ENCODE data around the gene MTMR6. TPM values are rescaled to one million over a fixed set of nuclear protein-coding genes. Genes with fewer than 3 reads are reported as not detected.

Gene MTMR6
- polyA plus RNA-seq, 2 donors = 2.4 to 4.5 TPM

DNA sequence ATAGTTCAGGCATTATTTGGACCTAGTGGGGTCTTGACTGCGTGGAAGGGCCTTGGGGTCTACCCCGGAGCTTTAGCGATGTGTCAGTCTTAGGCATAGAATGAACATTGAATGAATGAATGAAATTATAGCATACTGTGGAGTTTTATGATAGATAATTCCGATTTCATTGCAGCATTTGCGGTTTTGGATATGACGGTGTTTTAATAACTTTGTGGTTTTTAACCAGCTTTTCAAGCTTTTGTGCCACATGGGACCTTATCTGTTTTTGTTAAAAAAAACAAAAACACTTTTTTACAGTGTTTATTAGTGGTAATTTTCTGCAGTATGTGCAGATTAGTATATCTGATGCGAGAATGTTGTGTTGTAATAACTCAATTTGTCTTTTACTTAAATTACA lies 14.8 kb upstream of the MTMR6 start:
- no peaks in the 10 kb centered on the region for H3K4me1 ChIP-seq (ENCODE audit: control insufficient read depth in 2 of 2, insufficient read depth in 2 of 2, low read length in 1 of 2)
- 3 to 5% methylated on average over 7 of the region's 7 CpGs for WGBS, 2 donors

DNA sequence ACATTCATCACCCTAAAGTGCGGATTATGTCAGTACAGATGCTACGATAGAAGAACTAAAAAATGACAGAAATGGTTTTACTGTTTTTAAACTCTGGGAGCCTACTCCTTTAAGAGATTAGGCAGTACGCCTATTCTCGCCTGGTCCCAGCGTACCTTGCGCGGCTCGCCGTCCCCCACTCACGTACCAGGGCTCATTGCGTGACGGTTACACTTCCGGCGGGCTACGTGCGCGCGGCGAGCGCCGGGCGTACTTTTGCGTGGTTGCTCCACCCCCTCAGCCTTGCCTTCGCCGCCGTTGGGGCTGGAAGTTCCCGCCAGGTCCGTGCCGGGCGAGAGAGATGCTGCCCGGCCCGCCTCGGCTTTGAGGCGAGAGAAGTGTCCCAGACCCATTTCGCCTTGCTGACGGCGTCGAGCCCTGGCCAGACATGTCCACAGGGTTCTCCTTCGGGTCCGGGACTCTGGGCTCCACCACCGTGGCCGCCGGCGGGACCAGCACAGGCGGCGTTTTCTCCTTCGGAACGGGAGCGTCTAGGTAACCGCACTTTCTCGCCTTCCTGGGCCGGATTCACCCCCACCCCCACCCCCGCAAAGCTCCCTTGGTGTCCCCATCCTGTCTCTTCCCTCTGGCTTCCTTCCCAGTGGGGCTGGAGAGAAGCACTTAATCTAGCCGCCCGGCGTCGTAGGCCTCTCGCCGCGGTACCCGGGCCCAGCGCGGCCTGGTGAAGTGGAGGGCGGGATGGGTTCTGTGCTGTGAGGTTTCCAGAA lies 14.2 kb upstream of the MTMR6 start, which contains the start of gene NUP58:
NUP58 (plus strand) TSS at position 279 of the 767 bp plus-strand sequence; CDS start at position 428, 149 bp downstream.
- Histone ChIP-seq H3K27ac (ENCODE audit: low read depth in 2 of 2, low read length in 1 of 2) (peak within 1 kb of the TSS; percentile 84 to 98), H3K9me3 (ENCODE audit: control insufficient read depth in 2 of 2, insufficient read depth in 1 of 2, low read depth in 1 of 2, low read length in 1 of 2) (no peaks in the 10 kb centered on the region), H3K27me3 (ENCODE audit: control insufficient read depth in 1 of 2, insufficient read depth in 2 of 2, low read length in 2 of 2) (no peaks in the 10 kb centered on the region), H3K4me3 (ENCODE audit: low read depth in 1 of 2, low read length in 2 of 2) (peak within 1 kb of the TSS; percentile 71 to 75), H3K4me1 (ENCODE audit: control insufficient read depth in 2 of 2, insufficient read depth in 2 of 2, low read length in 1 of 2) (no peaks in the 10 kb centered on the region), H3K36me3 (ENCODE audit: control insufficient read depth in 2 of 2, insufficient read depth in 2 of 2, low read length in 1 of 2) (no peaks in the 10 kb centered on the region)
- WGBS, 2 donors = 0% methylated on average over 61 to 64 of the region's 64 CpGs

More for the DNA sequence above, 14.8 kb upstream of the MTMR6 start:
- Histone ChIP-seq H3K27me3 (ENCODE audit: control insufficient read depth in 1 of 2, insufficient read depth in 2 of 2, low read length in 2 of 2) (no peaks in the 10 kb centered on the region), H3K4me3 (ENCODE audit: low read depth in 1 of 2, low read length in 2 of 2) (peak overlapping the region; percentile 71 to 75), H3K27ac (ENCODE audit: low read depth in 2 of 2, low read length in 1 of 2) (peak overlapping the region; percentile 84 to 98), H3K9me3 (ENCODE audit: control insufficient read depth in 2 of 2, insufficient read depth in 1 of 2, low read depth in 1 of 2, low read length in 1 of 2) (no peaks in the 10 kb centered on the region), H3K36me3 (ENCODE audit: control insufficient read depth in 2 of 2, insufficient read depth in 2 of 2, low read length in 1 of 2) (no peaks in the 10 kb centered on the region)

DNA sequence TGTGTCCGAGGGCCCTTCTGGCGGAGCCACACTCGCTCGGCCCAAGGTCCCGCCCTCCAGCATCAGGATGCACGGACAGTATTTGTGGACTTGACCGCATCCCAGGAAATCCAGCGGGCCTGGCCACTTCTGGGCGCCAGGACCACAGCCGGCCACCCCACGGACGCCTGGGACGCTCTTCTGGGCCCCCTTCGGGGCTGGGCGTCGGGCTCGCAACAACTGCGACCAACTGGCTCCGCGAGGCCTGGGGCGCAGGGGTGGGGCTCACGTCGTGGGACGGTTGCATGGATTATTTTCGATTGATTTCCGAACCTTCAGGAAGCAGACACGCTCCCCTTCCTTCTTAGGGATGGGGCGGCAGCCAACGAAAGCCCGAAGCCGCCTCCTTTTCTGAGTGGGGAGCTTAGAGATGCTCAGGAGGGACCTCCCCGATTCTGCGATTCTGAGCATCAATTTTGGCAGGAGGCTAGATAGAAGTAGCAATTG lies 13.6 kb upstream of the MTMR6 start:
- WGBS, 2 donors = 20 to 25% methylated on average over 33 of the region's 33 CpGs
- no peaks in the 10 kb centered on the region for H3K27me3 ChIP-seq (ENCODE audit: control insufficient read depth in 1 of 2, insufficient read depth in 2 of 2, low read length in 2 of 2)
- H3K4me1 ChIP-seq (ENCODE audit: control insufficient read depth in 2 of 2, insufficient read depth in 2 of 2, low read length in 1 of 2) = no peaks in the 10 kb centered on the region
- no peaks in the 10 kb centered on the region for H3K36me3 ChIP-seq (ENCODE audit: control insufficient read depth in 2 of 2, insufficient read depth in 2 of 2, low read length in 1 of 2)
- peak overlapping the region; percentile 69 to 84 for H3K27ac ChIP-seq (ENCODE audit: low read depth in 2 of 2, low read length in 1 of 2)
- H3K9me3 ChIP-seq (ENCODE audit: control insufficient read depth in 2 of 2, insufficient read depth in 1 of 2, low read depth in 1 of 2, low read length in 1 of 2) = no peaks in the 10 kb centered on the region
- H3K4me3 ChIP-seq (ENCODE audit: low read depth in 1 of 2, low read length in 2 of 2) = peak overlapping the region; percentile 71 to 75

DNA sequence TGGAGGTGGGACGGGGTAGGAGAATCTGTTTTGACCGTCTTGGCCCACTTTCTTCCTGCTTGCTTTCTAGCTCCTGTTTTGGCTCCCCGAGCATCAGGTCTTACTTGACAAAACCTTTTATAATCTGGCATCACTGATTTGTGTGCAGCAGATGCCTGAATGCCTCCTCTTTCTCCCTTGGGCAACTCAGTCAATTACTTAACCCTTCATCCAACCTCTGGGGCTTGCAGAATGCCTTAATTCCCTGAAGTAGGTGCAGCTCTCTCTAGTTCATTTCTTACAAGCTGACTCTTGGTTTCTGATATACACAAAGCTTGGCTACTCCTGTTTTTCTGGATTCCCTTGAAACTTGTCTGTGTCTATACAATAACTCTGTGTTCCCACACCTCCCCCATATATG lies 8.4 kb upstream of the MTMR6 start:
- no peaks in the 10 kb centered on the region for H3K36me3 ChIP-seq (ENCODE audit: control insufficient read depth in 2 of 2, insufficient read depth in 2 of 2, low read length in 1 of 2)
- no peaks in the 10 kb centered on the region for H3K27me3 ChIP-seq (ENCODE audit: control insufficient read depth in 1 of 2, insufficient read depth in 2 of 2, low read length in 2 of 2)
- no peaks in the 10 kb centered on the region for H3K4me1 ChIP-seq (ENCODE audit: control insufficient read depth in 2 of 2, insufficient read depth in 2 of 2, low read length in 1 of 2)
- H3K9me3 ChIP-seq (ENCODE audit: control insufficient read depth in 2 of 2, insufficient read depth in 1 of 2, low read depth in 1 of 2, low read length in 1 of 2) = no peaks in the 10 kb centered on the region
- no peak overlapping the region for H3K27ac ChIP-seq (ENCODE audit: low read depth in 2 of 2, low read length in 1 of 2)
- no peak overlapping the region for H3K4me3 ChIP-seq (ENCODE audit: low read depth in 1 of 2, low read length in 2 of 2)
- WGBS, 2 donors = 68 to 72% methylated on average over 3 of the region's 3 CpGs

DNA sequence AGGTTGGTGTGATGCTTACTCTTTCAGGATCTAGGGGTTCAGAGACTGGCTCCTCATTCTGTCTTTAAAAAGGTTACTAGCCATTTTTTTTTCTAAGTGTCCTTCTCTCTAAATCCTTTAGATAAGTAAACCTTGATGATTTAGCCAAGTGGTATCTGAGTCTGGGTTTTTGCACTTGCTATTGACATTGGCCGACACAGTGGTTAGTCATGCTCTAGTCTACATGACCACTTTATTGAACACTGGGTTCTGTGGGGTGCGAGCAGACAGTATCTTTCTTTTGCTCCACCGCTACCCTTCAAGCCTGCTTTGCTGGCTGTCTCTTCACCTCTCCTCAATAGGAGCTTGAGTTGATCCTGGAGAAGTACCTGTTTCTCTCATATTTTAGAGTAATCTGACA lies 7.9 kb upstream of the MTMR6 start:
- WGBS, 2 donors = 89 to 93% methylated on average over 3 of the region's 3 CpGs
- Histone ChIP-seq H3K36me3 (ENCODE audit: control insufficient read depth in 2 of 2, insufficient read depth in 2 of 2, low read length in 1 of 2) (no peaks in the 10 kb centered on the region), H3K4me3 (ENCODE audit: low read depth in 1 of 2, low read length in 2 of 2) (no peak overlapping the region), H3K27ac (ENCODE audit: low read depth in 2 of 2, low read length in 1 of 2) (no peak overlapping the region), H3K9me3 (ENCODE audit: control insufficient read depth in 2 of 2, insufficient read depth in 1 of 2, low read depth in 1 of 2, low read length in 1 of 2) (no peaks in the 10 kb centered on the region), H3K4me1 (ENCODE audit: control insufficient read depth in 2 of 2, insufficient read depth in 2 of 2, low read length in 1 of 2) (no peaks in the 10 kb centered on the region), H3K27me3 (ENCODE audit: control insufficient read depth in 1 of 2, insufficient read depth in 2 of 2, low read length in 2 of 2) (no peaks in the 10 kb centered on the region)

DNA sequence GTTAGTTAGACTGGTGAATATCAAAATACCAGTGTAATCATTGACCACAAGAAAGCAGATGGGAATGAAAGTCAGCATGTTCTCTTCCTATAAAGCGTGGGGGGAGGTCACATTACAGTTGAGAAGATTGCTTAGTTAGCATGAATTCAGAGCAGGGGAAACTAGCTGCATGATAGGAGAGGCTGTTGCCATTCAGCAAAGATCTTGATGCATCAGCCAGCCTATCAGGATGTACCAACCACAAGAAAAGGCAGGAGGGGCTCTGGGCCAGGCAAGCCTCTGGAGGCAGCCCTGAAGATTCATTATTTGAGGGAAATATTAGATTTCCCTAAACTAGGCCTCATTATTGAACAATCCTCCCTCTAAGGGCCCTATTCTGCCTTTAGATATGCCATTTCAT lies 5.0 kb upstream of the MTMR6 start:
- no peaks in the 10 kb centered on the region for H3K36me3 ChIP-seq (ENCODE audit: control insufficient read depth in 2 of 2, insufficient read depth in 2 of 2, low read length in 1 of 2)

DNA sequence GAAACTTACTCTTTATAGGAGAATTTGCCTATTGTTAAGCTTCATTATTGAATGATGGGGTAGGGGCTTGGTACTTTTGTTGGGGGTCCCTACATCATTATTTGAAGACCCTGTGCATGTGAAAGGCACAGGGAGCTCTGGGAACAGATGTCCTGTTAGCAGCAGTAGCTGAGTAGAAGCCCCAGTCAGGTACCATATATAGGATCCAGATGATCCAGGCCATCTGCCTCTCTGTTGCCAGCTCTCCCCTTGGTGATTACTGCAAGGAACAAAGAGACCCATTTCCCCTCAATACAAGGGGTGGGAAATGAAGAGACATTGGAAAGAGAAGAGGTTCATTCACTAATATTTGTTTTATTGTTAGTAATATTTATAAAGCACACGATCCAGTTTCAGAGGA lies 4.4 kb upstream of the MTMR6 start:
- Histone ChIP-seq H3K4me3 (ENCODE audit: low read depth in 1 of 2, low read length in 2 of 2) (no peak overlapping the region), H3K27ac (ENCODE audit: low read depth in 2 of 2, low read length in 1 of 2) (no peak overlapping the region), H3K36me3 (ENCODE audit: control insufficient read depth in 2 of 2, insufficient read depth in 2 of 2, low read length in 1 of 2) (no peaks in the 10 kb centered on the region), H3K4me1 (ENCODE audit: control insufficient read depth in 2 of 2, insufficient read depth in 2 of 2, low read length in 1 of 2) (no peaks in the 10 kb centered on the region), H3K27me3 (ENCODE audit: control insufficient read depth in 1 of 2, insufficient read depth in 2 of 2, low read length in 2 of 2) (no peaks in the 10 kb centered on the region), H3K9me3 (ENCODE audit: control insufficient read depth in 2 of 2, insufficient read depth in 1 of 2, low read depth in 1 of 2, low read length in 1 of 2) (no peaks in the 10 kb centered on the region)
- WGBS, 2 donors = 44 to 51% methylated on average over 1 of the region's 1 CpG

More for the DNA sequence above, 5.0 kb upstream of the MTMR6 start:
- Histone ChIP-seq H3K27me3 (ENCODE audit: control insufficient read depth in 1 of 2, insufficient read depth in 2 of 2, low read length in 2 of 2) (no peaks in the 10 kb centered on the region), H3K4me1 (ENCODE audit: control insufficient read depth in 2 of 2, insufficient read depth in 2 of 2, low read length in 1 of 2) (no peaks in the 10 kb centered on the region), H3K9me3 (ENCODE audit: control insufficient read depth in 2 of 2, insufficient read depth in 1 of 2, low read depth in 1 of 2, low read length in 1 of 2) (no peaks in the 10 kb centered on the region), H3K4me3 (ENCODE audit: low read depth in 1 of 2, low read length in 2 of 2) (no peak overlapping the region), H3K27ac (ENCODE audit: low read depth in 2 of 2, low read length in 1 of 2) (no peak overlapping the region)
- WGBS, 2 donors = 31% methylated on average over 1 of the region's 1 CpG

DNA sequence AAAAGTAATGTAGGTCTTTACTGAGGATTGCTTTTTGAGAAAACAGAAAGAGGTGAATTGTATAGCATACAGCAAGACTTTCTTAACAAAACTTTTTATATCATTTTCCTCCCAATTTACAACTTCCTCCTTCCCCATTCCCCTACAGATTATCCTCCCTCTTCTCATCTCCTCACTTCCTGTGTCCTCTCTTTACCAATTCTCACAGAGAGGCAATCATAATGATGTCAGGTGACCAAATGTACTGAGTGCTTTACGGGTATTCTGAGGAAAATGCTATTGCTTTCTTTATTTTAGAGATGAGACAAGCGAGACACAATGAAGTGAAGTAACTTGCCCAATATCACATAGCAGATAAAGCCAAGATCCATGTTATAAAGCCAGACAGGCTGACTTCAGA lies 1.7 kb upstream of the MTMR6 start:
- no peak overlapping the region for H3K27ac ChIP-seq (ENCODE audit: low read depth in 2 of 2, low read length in 1 of 2)
- no peaks in the 10 kb centered on the region for H3K4me1 ChIP-seq (ENCODE audit: control insufficient read depth in 2 of 2, insufficient read depth in 2 of 2, low read length in 1 of 2)
- 66 to 79% methylated on average over 2 of the region's 2 CpGs for WGBS, 2 donors
- no peak overlapping the region for H3K4me3 ChIP-seq (ENCODE audit: low read depth in 1 of 2, low read length in 2 of 2)
- H3K36me3 ChIP-seq (ENCODE audit: control insufficient read depth in 2 of 2, insufficient read depth in 2 of 2, low read length in 1 of 2) = no peaks in the 10 kb centered on the region
- H3K27me3 ChIP-seq (ENCODE audit: control insufficient read depth in 1 of 2, insufficient read depth in 2 of 2, low read length in 2 of 2) = no peaks in the 10 kb centered on the region
- no peaks in the 10 kb centered on the region for H3K9me3 ChIP-seq (ENCODE audit: control insufficient read depth in 2 of 2, insufficient read depth in 1 of 2, low read depth in 1 of 2, low read length in 1 of 2)

DNA sequence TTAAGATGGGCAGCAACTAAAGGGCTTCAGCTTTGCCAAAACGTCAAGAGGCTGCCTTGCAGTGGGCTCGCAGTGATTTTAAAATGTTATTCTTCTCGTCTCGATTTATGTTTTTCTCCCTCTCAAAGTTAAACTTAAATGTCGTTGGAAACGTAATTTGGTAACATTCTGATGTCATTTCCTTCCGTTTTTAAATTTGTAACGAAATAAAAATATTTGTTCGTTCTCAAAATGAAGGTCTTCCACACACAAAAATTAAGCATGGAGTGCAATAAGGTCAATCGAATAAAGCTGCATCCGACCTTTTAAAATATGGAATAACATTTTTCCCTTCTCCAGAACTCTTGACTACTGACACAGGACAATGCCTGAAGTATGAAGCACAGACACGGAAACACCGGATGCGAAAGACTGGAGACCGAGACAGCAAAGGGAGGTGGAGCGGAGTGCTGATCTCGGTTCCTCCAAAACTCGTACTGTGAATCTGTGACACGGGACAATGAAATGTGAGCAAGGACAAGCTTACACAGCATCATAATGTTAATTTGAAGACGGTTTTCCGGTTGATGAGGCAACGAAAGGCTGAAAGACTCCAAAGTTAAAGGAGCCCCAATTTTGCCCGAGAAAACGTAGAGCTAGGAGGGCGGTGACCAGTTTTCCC lies 850 bp downstream of the MTMR6 start:
- Histone ChIP-seq H3K27me3 (ENCODE audit: control insufficient read depth in 1 of 2, insufficient read depth in 2 of 2, low read length in 2 of 2) (no peaks in the 10 kb centered on the region), H3K27ac (ENCODE audit: low read depth in 2 of 2, low read length in 1 of 2) (peak overlapping the region; percentile 87 to 97), H3K9me3 (ENCODE audit: control insufficient read depth in 2 of 2, insufficient read depth in 1 of 2, low read depth in 1 of 2, low read length in 1 of 2) (no peaks in the 10 kb centered on the region), H3K4me1 (ENCODE audit: control insufficient read depth in 2 of 2, insufficient read depth in 2 of 2, low read length in 1 of 2) (no peaks in the 10 kb centered on the region), H3K36me3 (ENCODE audit: control insufficient read depth in 2 of 2, insufficient read depth in 2 of 2, low read length in 1 of 2) (no peaks in the 10 kb centered on the region), H3K4me3 (ENCODE audit: low read depth in 1 of 2, low read length in 2 of 2) (peak overlapping the region; percentile 96 to 97)
- WGBS, 2 donors = 7 to 9% methylated on average over 25 of the region's 25 CpGs
